HepG2 (cell line): ENCODE measurements around the gene SUPT4H1. TPM values are rescaled to one million over a fixed set of nuclear protein-coding genes. Genes with fewer than 3 reads are reported as not detected.

Source experiments
- ATF1 ChIP-seq: IDR thresholded peaks from 2 replicates; pipeline ENCODE4 v1.6.1; 2016; ENCODE audit warnings: mild to moderate bottlenecking, control low read depth
- BATF2 ChIP-seq: sonication (generic); formaldehyde crosslinking; IDR thresholded peaks from 2 replicates; pipeline ENCODE4 v1.8.0; 2022; ENCODE audit warnings: mild to moderate bottlenecking, missing genetic modification reagents, moderate library complexity
- CSRNP1 ChIP-seq: sonication (generic); formaldehyde crosslinking; IDR thresholded peaks from 2 replicates; pipeline ENCODE4 v1.8.1; 2023; ENCODE audit warnings: mild to moderate bottlenecking, missing genetic modification reagents
- GTF3A ChIP-seq: sonication (generic); formaldehyde crosslinking; conservative IDR thresholded peaks from 2 replicates; pipeline ENCODE4 v1.4.0; 2020; ENCODE audit warnings: mild to moderate bottlenecking, missing genetic modification reagents
- HDAC6 ChIP-seq: fragments of 200-600 bp; sonication (generic); IDR thresholded peaks from 2 replicates; pipeline ENCODE4 v1.7.0; 2017; ENCODE audit warnings: mild to moderate bottlenecking, antibody characterized with exemption, low read length, low read depth
- HOXA5 ChIP-seq: sonication (generic); formaldehyde crosslinking; IDR thresholded peaks from 2 replicates; pipeline ENCODE4 v1.4.0; 2020; ENCODE audit warnings: missing genetic modification reagents
- RFX3 ChIP-seq: IDR thresholded peaks from 2 replicates; pipeline ENCODE4 v1.6.1; 2016; ENCODE audit warnings: missing biosample characterization, missing genetic modification reagents
- SMARCC2 ChIP-seq: fragments of 450-650 bp; IDR thresholded peaks from 2 replicates; pipeline ENCODE4 v1.6.1; 2017; ENCODE audit warnings: antibody characterized with exemption, mild to moderate bottlenecking
- SNRNP70 ChIP-seq: fragments of 200-400 bp; formaldehyde crosslinking; IDR thresholded peaks from 2 replicates; pipeline ENCODE4 v1.6.1; 2017; ENCODE audit warnings: mild to moderate bottlenecking, low read depth, low read length, moderate library complexity
- ZFYVE20 ChIP-seq: sonication (generic); formaldehyde crosslinking; IDR thresholded peaks from 2 replicates; pipeline ENCODE4 v1.8.0; 2023; ENCODE audit warnings: low read depth, mild to moderate bottlenecking, moderate library complexity, missing genetic modification reagents, borderline replicate concordance
- ZNF441 ChIP-seq: sonication (generic); formaldehyde crosslinking; IDR thresholded peaks from 2 replicates; pipeline ENCODE4 v1.7.0; 2021; ENCODE audit warnings: missing genetic modification reagents, borderline replicate concordance
- ZNF547 ChIP-seq: sonication (generic); formaldehyde crosslinking; IDR thresholded peaks from 2 replicates; pipeline ENCODE4 v1.5.1; 2020; ENCODE audit warnings: mild to moderate bottlenecking, missing genetic modification reagents
- ZNF761 ChIP-seq: sonication (generic); formaldehyde crosslinking; conservative IDR thresholded peaks from 2 replicates; pipeline ENCODE4 v1.4.0; 2020; ENCODE audit warnings: mild to moderate bottlenecking, missing genetic modification reagents
- ZNF766 ChIP-seq: sonication (generic); formaldehyde crosslinking; IDR thresholded peaks from 2 replicates; pipeline ENCODE4 v1.5.0; 2020; ENCODE audit warnings: missing genetic modification reagents, borderline replicate concordance
- ZSCAN30 ChIP-seq: sonication (generic); formaldehyde crosslinking; IDR thresholded peaks from 2 replicates; pipeline ENCODE4 v1.5.0; 2020; ENCODE audit warnings: mild to moderate bottlenecking, missing genetic modification reagents
- polyA plus RNA-seq, 8 experiments: library from polyadenylated mRNA; depleted of rRNA in 3 of 8; stranded (reverse) in 7 of 8; unstranded in 1 of 8; fragments of >200 nt; fragmentation: Illumina TruSeq in 4 of 8; extraction: Trizol in 4 of 8; gene quantifications; 2 replicates each; pipeline versions ENCODE4 v1.2.1 to v1.2.3, GENCODE V29; 2011 to 2016; ENCODE audit warnings: low read depth in 4 of 8, missing spikeins in 1 of 8, mixed read lengths in 1 of 8; ENCODE audit not compliant: insufficient read depth in 1 of 8
- total RNA-seq, 5 experiments: library from RNA; depleted of rRNA; stranded (reverse); fragments of >200 nt; fragmentation: Illumina TruSeq; extraction: Trizol; gene quantifications; 2 replicates each; pipeline ENCODE4 v1.2.3, GENCODE V29; 2016; ENCODE audit warnings: low read depth in 1 of 5
- TF ChIP-seq, protein P1 (sequence below): sonication (generic); formaldehyde crosslinking; IDR thresholded peaks from 2 replicates; pipeline ENCODE4 v1.5.0; 2020; ENCODE audit warnings: mild to moderate bottlenecking, missing genetic modification reagents
- TF ChIP-seq, protein P2 (sequence below): sonication (generic); formaldehyde crosslinking; IDR thresholded peaks from 2 replicates; pipeline ENCODE4 v1.8.0; 2023; ENCODE audit warnings: mild to moderate bottlenecking, missing genetic modification reagents
- TF ChIP-seq, protein P3 (sequence below): sonication (generic); formaldehyde crosslinking; IDR thresholded peaks from 2 replicates; pipeline ENCODE4 v1.4.0; 2020; ENCODE audit warnings: mild to moderate bottlenecking, missing genetic modification reagents

SUPT4H1 gene
- total and polyA plus RNA-seq, 2 of the 13 experiments (the other 11 are each of a cell fraction or from before 2014, with no cell fraction given) = 155 to 244 TPM

GRCh38 chr17:58381124-58382035 is 29.4 kb upstream of the SUPT4H1 start (continued):
- TF ChIP-seq, protein P1, sequence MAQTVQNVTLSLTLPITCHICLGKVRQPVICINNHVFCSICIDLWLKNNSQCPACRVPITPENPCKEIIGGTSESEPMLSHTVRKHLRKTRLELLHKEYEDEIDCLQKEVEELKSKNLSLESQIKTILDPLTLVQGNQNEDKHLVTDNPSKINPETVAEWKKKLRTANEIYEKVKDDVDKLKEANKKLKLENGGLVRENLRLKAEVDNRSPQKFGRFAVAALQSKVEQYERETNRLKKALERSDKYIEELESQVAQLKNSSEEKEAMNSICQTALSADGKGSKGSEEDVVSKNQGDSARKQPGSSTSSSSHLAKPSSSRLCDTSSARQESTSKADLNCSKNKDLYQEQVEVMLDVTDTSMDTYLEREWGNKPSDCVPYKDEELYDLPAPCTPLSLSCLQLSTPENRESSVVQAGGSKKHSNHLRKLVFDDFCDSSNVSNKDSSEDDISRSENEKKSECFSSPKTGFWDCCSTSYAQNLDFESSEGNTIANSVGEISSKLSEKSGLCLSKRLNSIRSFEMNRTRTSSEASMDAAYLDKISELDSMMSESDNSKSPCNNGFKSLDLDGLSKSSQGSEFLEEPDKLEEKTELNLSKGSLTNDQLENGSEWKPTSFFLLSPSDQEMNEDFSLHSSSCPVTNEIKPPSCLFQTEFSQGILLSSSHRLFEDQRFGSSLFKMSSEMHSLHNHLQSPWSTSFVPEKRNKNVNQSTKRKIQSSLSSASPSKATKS (CRISPR knock-in tag) = peak; percentile 71; the same call in 1 of the 2 replicates
- TF ChIP-seq RFX3 (CRISPR knock-in tag) (no peak), SNRNP70 (no peak), ZSCAN30 (CRISPR knock-in tag) (0 out of 2 replicates have a peak, but pooled peaks have one; percentile 46), HDAC6 (no peak), GTF3A (no peak), ZFYVE20 (CRISPR knock-in tag) (no peak), ZNF766 (CRISPR knock-in tag) (peak; percentile 60; the same call in 1 of the 2 replicates), HOXA5 (CRISPR knock-in tag) (peak; percentile 95), ZNF761 (CRISPR knock-in tag) (0 out of 2 replicates have a peak, but pooled peaks have one; percentile 53), BATF2 (no peak), ATF1 (CRISPR knock-in tag) (no peak; the same call in 1 of the 2 replicates), ZNF441 (CRISPR knock-in tag) (peak; percentile 89), CSRNP1 (no peak), SMARCC2 (no peak), ZNF547 (no peak)
- TF ChIP-seq, protein P2, sequence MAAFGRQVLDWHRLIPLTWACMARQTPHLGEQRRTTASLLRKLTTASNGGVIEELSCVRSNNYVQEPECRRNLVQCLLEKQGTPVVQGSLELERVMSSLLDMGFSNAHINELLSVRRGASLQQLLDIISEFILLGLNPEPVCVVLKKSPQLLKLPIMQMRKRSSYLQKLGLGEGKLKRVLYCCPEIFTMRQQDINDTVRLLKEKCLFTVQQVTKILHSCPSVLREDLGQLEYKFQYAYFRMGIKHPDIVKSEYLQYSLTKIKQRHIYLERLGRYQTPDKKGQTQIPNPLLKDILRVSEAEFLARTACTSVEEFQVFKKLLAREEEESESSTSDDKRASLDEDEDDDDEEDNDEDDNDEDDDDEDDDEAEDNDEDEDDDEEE (CRISPR knock-in tag) = peak; percentile 86
- TF ChIP-seq, protein P3, sequence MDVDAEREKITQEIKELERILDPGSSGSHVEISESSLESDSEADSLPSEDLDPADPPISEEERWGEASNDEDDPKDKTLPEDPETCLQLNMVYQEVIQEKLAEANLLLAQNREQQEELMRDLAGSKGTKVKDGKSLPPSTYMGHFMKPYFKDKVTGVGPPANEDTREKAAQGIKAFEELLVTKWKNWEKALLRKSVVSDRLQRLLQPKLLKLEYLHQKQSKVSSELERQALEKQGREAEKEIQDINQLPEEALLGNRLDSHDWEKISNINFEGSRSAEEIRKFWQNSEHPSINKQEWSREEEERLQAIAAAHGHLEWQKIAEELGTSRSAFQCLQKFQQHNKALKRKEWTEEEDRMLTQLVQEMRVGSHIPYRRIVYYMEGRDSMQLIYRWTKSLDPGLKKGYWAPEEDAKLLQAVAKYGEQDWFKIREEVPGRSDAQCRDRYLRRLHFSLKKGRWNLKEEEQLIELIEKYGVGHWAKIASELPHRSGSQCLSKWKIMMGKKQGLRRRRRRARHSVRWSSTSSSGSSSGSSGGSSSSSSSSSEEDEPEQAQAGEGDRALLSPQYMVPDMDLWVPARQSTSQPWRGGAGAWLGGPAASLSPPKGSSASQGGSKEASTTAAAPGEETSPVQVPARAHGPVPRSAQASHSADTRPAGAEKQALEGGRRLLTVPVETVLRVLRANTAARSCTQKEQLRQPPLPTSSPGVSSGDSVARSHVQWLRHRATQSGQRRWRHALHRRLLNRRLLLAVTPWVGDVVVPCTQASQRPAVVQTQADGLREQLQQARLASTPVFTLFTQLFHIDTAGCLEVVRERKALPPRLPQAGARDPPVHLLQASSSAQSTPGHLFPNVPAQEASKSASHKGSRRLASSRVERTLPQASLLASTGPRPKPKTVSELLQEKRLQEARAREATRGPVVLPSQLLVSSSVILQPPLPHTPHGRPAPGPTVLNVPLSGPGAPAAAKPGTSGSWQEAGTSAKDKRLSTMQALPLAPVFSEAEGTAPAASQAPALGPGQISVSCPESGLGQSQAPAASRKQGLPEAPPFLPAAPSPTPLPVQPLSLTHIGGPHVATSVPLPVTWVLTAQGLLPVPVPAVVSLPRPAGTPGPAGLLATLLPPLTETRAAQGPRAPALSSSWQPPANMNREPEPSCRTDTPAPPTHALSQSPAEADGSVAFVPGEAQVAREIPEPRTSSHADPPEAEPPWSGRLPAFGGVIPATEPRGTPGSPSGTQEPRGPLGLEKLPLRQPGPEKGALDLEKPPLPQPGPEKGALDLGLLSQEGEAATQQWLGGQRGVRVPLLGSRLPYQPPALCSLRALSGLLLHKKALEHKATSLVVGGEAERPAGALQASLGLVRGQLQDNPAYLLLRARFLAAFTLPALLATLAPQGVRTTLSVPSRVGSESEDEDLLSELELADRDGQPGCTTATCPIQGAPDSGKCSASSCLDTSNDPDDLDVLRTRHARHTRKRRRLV = 0 out of 2 replicates have a peak, but pooled peaks have one; percentile 40
